Liver (tissue), 9 donors: ENCODE data around the gene MTARC2. TPM values are rescaled to one million over a fixed set of nuclear protein-coding genes. Genes with fewer than 3 reads are reported as not detected.

Experiments used
- DNase-seq: peaks from one replicate; pipeline ENCODE4 v3.0.0-alpha.2; 2017; ENCODE audit warnings: low spot score
- H3K27ac ChIP-seq, 2 donors: one replicate each; pipeline ENCODE4 v1.7.0; 2013; ENCODE audit warnings: inconsistent platforms in 2 of 2, low read length in 2 of 2, control low read depth in 1 of 2, low read depth in 1 of 2, mild to moderate bottlenecking in 1 of 2
- H3K27me3 ChIP-seq, 4 donors: one replicate each; pipeline versions ENCODE4 v1.6.1 to v1.7.0; 2013; ENCODE audit warnings: low read length in 3 of 4, inconsistent platforms in 1 of 4, mild to moderate bottlenecking in 1 of 4, moderate library complexity in 1 of 4; ENCODE audit not compliant: control insufficient read depth in 4 of 4, insufficient read depth in 4 of 4
- H3K36me3 ChIP-seq, 4 donors: one replicate each; pipeline versions ENCODE4 v1.6.1 to v1.7.0; 2013; ENCODE audit warnings: low read length in 3 of 4, mild to moderate bottlenecking in 3 of 4, low read depth in 1 of 4, moderate library complexity in 1 of 4; ENCODE audit not compliant: control insufficient read depth in 4 of 4, insufficient read depth in 3 of 4
- H3K4me1 ChIP-seq, 4 donors: one replicate each; pipeline versions ENCODE4 v1.6.1 to v1.7.0; 2013; ENCODE audit warnings: low read length in 3 of 4, mild to moderate bottlenecking in 3 of 4, moderate library complexity in 1 of 4; ENCODE audit not compliant: control insufficient read depth in 4 of 4, insufficient read depth in 4 of 4
- H3K4me3 ChIP-seq, 3 donors: one replicate each; pipeline versions ENCODE4 v1.6.1 to v1.7.0; 2013; ENCODE audit warnings: low read length in 3 of 3, control low read depth in 1 of 3, low read depth in 1 of 3, mild to moderate bottlenecking in 1 of 3
- H3K9ac ChIP-seq, 2 donors: one replicate each; pipeline ENCODE4 v1.7.0; 2013; ENCODE audit warnings: low read length in 2 of 2, mild to moderate bottlenecking in 2 of 2, moderate library complexity in 2 of 2, control low read depth in 1 of 2, low read depth in 1 of 2
- H3K9me3 ChIP-seq, 4 donors: one replicate each; pipeline versions ENCODE4 v1.6.1 to v1.7.0; 2013; ENCODE audit warnings: low read length in 3 of 4; ENCODE audit not compliant: control insufficient read depth in 4 of 4
- ATF3 ChIP-seq: IDR thresholded peaks from 2 replicates; pipeline ENCODE4 v1.6.1; 2016; ENCODE audit warnings: antibody characterized with exemption
- CTCF ChIP-seq: fragments of 150-350 bp; IDR thresholded peaks from 2 replicates; pipeline ENCODE4 v1.5.1; 2017; ENCODE audit warnings: improper control_type of control experiment, low read depth, low read length; ENCODE audit not compliant: missing input control
- EGR1 ChIP-seq, 2 donors: IDR thresholded peaks; 2 replicates each; pipeline ENCODE4 v1.6.1; 2016 to 2018; ENCODE audit warnings: antibody characterized with exemption in 2 of 2, low read depth in 2 of 2
- FOXA1 ChIP-seq: IDR thresholded peaks from 2 replicates; pipeline ENCODE4 v1.6.1; 2016; ENCODE audit warnings: antibody characterized with exemption
- FOXA2 ChIP-seq: IDR thresholded peaks from 2 replicates; pipeline ENCODE4 v1.6.1; 2016; ENCODE audit warnings: antibody characterized with exemption
- GABPA ChIP-seq, 2 donors: IDR thresholded peaks in 1 of 2; conservative IDR thresholded peaks in 1 of 2; 2 replicates each; pipeline ENCODE4 v1.6.1; 2016; ENCODE audit warnings: antibody characterized with exemption in 2 of 2, mild to moderate bottlenecking in 1 of 2, moderate library complexity in 1 of 2
- HNF4A ChIP-seq, 2 donors: conservative IDR thresholded peaks; 2 replicates each; pipeline ENCODE4 v1.6.1; 2016; ENCODE audit warnings: antibody characterized with exemption in 2 of 2, mild to moderate bottlenecking in 2 of 2
- HNF4G ChIP-seq: IDR thresholded peaks from 2 replicates; pipeline ENCODE4 v1.6.1; 2016; ENCODE audit warnings: antibody characterized with exemption
- JUND ChIP-seq, 2 donors: IDR thresholded peaks; 2 replicates each; pipeline ENCODE4 v1.6.1; 2016; ENCODE audit warnings: antibody characterized with exemption in 2 of 2
- MAX ChIP-seq: IDR thresholded peaks from 2 replicates; pipeline ENCODE4 v1.6.1; 2016; ENCODE audit warnings: antibody characterized with exemption
- NR2F2 ChIP-seq: IDR thresholded peaks from 2 replicates; pipeline ENCODE4 v1.6.1; 2016; ENCODE audit warnings: antibody characterized with exemption
- RAD21 ChIP-seq, 2 donors: IDR thresholded peaks; 2 replicates each; pipeline ENCODE4 v1.6.1; 2016; ENCODE audit warnings: antibody characterized with exemption in 2 of 2, mild to moderate bottlenecking in 2 of 2
- REST ChIP-seq: IDR thresholded peaks from 2 replicates; pipeline ENCODE4 v1.6.1; 2016; ENCODE audit warnings: antibody characterized with exemption, mild to moderate bottlenecking
- RXRA ChIP-seq, 2 donors: IDR thresholded peaks; 2 replicates each; pipeline ENCODE4 v1.6.1; 2017 to 2018; ENCODE audit warnings: antibody characterized with exemption in 2 of 2, mild to moderate bottlenecking in 1 of 2
- SP1 ChIP-seq: IDR thresholded peaks from 2 replicates; pipeline ENCODE4 v1.6.1; 2018; ENCODE audit warnings: antibody characterized with exemption, mild to moderate bottlenecking
- TAF1 ChIP-seq: conservative IDR thresholded peaks from 2 replicates; pipeline ENCODE4 v1.6.1; 2016; ENCODE audit warnings: antibody characterized with exemption, mild to moderate bottlenecking
- YY1 ChIP-seq: IDR thresholded peaks from 2 replicates; pipeline ENCODE4 v1.6.1; 2016; ENCODE audit warnings: antibody characterized with exemption, mild to moderate bottlenecking
- ZBTB33 ChIP-seq: IDR thresholded peaks from 2 replicates; pipeline ENCODE4 v1.6.1; 2016; ENCODE audit warnings: antibody characterized with exemption
- WGBS: extraction: QIAGEN DNeasy Blood & Tissue Kit; methylation state at CpG from one replicate; pipeline ENCODE4 v1.1.7; 2013; 5-methylcytosine and 5-hydroxymethylcytosine counted together
- polyA plus RNA-seq, 2 donors: library from polyadenylated mRNA; stranded (reverse) in 1 of 2; unstranded in 1 of 2; fragments of 200-250 nt in 1 of 2; fragments of >200 nt in 1 of 2; fragmentation: Nextera tagmentation in 1 of 2; extraction: Ambion mirVana in 1 of 2; gene quantifications; one replicate each; pipeline versions ENCODE4 v1.2.1 to v1.2.3, GENCODE V29; 2013 to 2015
- total RNA-seq, 2 donors: library from RNA; depleted of rRNA; stranded (reverse); fragments of >200 nt; gene quantifications; one replicate each; pipeline ENCODE4 v1.2.3, GENCODE V29; 2014
- donor health status: healthy.
- donor health status: healthy.
- donor health status: healthy.
- donor health status: healthy.
- donor health status: healthy.

The MTARC2 gene
- total and polyA plus RNA-seq, 4 donors: 24.9 to 96.1 (median 71.4) TPM

GRCh38 chr1:220826729-220827128 lies 78.6 kb downstream of the MTARC2 start:
- peak overlapping the region; percentile 1 for H3K27ac ChIP-seq
- WGBS: 89% methylated on average over 5 of the region's 5 CpGs
- H3K4me1 ChIP-seq: peaks cover 2 to 44% (median 37%) of the 10 kb centered on the region in 4 donors
- H3K4me3 ChIP-seq: no peak overlapping the region
- no peaks in the 10 kb centered on the region for H3K36me3 ChIP-seq
- H3K9me3 ChIP-seq: no peaks in the 10 kb centered on the region
- TF ChIP-seq SP1 (no peak), FOXA1 (no peak), REST (no peak), JUND (IDR thresholded peaks at IDR 0.05) (no peak), FOXA2 (no peak), ATF3 (no peak), CTCF (no peak), GABPA (IDR thresholded peaks at IDR 0.05 in 1 of 2, conservative IDR thresholded peaks at IDR 0.05 in 1 of 2) (no peak), RAD21 (IDR thresholded peaks at IDR 0.05) (no peak), HNF4A (conservative IDR thresholded peaks at IDR 0.05) (no peak), EGR1 (IDR thresholded peaks at IDR 0.05; ENCODE audit: low read depth in 2 of 2) (no peak), HNF4G (no peak), MAX (no peak), YY1 (no peak), RXRA (IDR thresholded peaks at IDR 0.05) (no peak), TAF1 (no peak), ZBTB33 (no peak), NR2F2 (no peak)
- no peaks in the 10 kb centered on the region for H3K27me3 ChIP-seq
- no peak overlapping the region for H3K9ac ChIP-seq
- no peak for DNase-seq
